K562 (cell line): ENCODE results near the gene LUC7L3. TPM values are rescaled to one million over a fixed set of nuclear protein-coding genes. Genes with fewer than 3 reads are reported as not detected.

Source experiments
- CREB3L1 ChIP-seq: fragments of 450-650 bp; IDR thresholded peaks from 2 replicates; pipeline ENCODE4 v1.6.1; 2014; ENCODE audit warnings: low read depth, mild to moderate bottlenecking, moderate library complexity, borderline replicate concordance
- IRF2 ChIP-seq: sonication (generic); formaldehyde crosslinking; IDR thresholded peaks from 2 replicates; pipeline ENCODE4 v1.8.1; 2022; ENCODE audit warnings: mild to moderate bottlenecking, missing genetic modification reagents
- NFIC ChIP-seq: fragments of 450-650 bp; IDR thresholded peaks from 2 replicates; pipeline ENCODE4 v1.6.1; 2017; ENCODE audit warnings: mild to moderate bottlenecking, inconsistent platforms
- RCOR1 ChIP-seq, 2 experiments: IDR thresholded peaks; 2 replicates each; pipeline ENCODE4 v1.6.1; 2012; ENCODE audit warnings: low read depth in 2 of 2, low read length in 2 of 2, borderline replicate concordance in 1 of 2, improper control_type of control experiment in 1 of 2
- SLC30A9 ChIP-seq: fragments of 250-450 bp; sonication (Bioruptor Pico); IDR thresholded peaks from 2 replicates; pipeline ENCODE4 v1.8.0; 2022; ENCODE audit warnings: mild to moderate bottlenecking, moderate library complexity
- TFE3 ChIP-seq: fragments of 450-650 bp; formaldehyde crosslinking; IDR thresholded peaks from 2 replicates; pipeline ENCODE4 v1.4.0; 2020; ENCODE audit warnings: mild to moderate bottlenecking, mixed read lengths
- polyA plus RNA-seq, 8 experiments: library from polyadenylated mRNA; depleted of rRNA in 4 of 8; stranded (reverse) in 5 of 8; unstranded in 3 of 8; fragments of >200 nt; fragmentation: Nextera tagmentation in 2 of 8; fragmentation: Illumina TruSeq in 1 of 8; extraction: Ambion mirVana in 2 of 8; extraction: Trizol in 1 of 8; gene quantifications; 2 replicates each; pipeline versions ENCODE4 v1.2.1 to v1.2.3, GENCODE V29; 2011 to 2014; ENCODE audit warnings: inconsistent platforms in 1 of 8, missing spikeins in 1 of 8
- total RNA-seq, 7 experiments: library from RNA; depleted of rRNA in 6 of 7; stranded (reverse); fragments of >200 nt in 6 of 7; fragmentation: Illumina TruSeq in 2 of 7; extraction: Trizol in 2 of 7; gene quantifications; 2 replicates each; pipeline versions ENCODE4 v1.2.1 to v1.2.3, GENCODE V29; 2011 to 2021; ENCODE audit warnings: low replicate concordance in 1 of 7
- TF ChIP-seq, protein P1 (sequence below), 2 experiments: fragments of 450-650 bp in 1 of 2; sonication (generic) in 1 of 2; formaldehyde crosslinking in 1 of 2; IDR thresholded peaks; 2 replicates each; pipeline versions ENCODE4 v1.7.1 to v1.9.0; 2016 to 2022; ENCODE audit warnings: inconsistent platforms in 1 of 2, mild to moderate bottlenecking in 1 of 2, missing genetic modification reagents in 1 of 2
- TF ChIP-seq, protein P2 (sequence below): sonication (generic); formaldehyde crosslinking; IDR thresholded peaks from 2 replicates; pipeline ENCODE4 v1.8.0; 2022; ENCODE audit warnings: mild to moderate bottlenecking, missing genetic modification reagents, borderline replicate concordance

The LUC7L3 gene
- total and polyA plus RNA-seq, 9 of the 15 experiments (the other 6 are each of a cell fraction or from before 2014, with no cell fraction given): 80.8 to 284 (median 127) TPM

DNA sequence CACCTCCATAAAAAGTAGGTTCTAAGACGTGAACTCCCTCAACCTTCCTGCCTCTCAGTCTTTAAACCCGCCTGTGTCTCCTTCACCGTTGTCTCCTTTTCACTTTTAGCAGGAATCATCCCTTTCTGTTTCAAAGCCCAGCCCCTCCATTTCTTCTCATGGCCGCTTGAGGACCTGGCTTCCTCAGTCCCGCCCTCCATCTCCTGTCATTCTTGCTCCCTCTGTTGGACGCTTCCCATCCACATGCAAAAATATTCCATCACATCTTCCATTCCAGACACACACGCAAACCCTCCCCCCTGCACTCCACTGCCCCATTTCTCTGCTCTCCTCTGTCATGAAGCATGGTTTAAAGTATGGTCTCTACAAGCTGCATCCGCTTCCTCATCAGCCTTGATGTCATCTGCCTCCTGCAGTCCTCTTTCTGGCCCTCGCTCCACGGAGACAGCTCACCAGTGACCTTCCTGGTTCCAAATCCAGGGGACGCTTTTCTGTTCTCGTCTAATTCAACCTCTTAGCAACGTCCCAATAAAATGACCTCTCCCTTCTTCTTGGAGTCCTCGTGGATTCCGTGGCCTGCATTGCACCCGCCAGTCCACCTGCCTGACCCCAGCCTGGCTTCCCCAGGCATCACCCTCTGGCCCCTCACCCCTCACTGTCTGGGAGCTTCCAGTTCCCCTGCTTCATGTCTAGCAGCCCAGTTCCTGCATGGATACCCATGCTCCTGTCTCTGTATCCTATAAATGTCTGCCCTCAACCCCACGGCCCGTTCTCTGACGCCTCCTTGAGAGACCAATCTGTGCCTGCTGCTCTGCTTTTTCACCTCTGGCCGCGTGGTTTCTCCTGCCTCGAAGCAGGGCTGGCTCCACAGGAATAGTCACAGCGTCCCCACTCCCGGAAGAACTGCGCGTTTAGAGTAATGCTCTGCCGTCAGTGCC, 37.9 kb upstream of the LUC7L3 start (continued):
- TF ChIP-seq, protein P1, sequence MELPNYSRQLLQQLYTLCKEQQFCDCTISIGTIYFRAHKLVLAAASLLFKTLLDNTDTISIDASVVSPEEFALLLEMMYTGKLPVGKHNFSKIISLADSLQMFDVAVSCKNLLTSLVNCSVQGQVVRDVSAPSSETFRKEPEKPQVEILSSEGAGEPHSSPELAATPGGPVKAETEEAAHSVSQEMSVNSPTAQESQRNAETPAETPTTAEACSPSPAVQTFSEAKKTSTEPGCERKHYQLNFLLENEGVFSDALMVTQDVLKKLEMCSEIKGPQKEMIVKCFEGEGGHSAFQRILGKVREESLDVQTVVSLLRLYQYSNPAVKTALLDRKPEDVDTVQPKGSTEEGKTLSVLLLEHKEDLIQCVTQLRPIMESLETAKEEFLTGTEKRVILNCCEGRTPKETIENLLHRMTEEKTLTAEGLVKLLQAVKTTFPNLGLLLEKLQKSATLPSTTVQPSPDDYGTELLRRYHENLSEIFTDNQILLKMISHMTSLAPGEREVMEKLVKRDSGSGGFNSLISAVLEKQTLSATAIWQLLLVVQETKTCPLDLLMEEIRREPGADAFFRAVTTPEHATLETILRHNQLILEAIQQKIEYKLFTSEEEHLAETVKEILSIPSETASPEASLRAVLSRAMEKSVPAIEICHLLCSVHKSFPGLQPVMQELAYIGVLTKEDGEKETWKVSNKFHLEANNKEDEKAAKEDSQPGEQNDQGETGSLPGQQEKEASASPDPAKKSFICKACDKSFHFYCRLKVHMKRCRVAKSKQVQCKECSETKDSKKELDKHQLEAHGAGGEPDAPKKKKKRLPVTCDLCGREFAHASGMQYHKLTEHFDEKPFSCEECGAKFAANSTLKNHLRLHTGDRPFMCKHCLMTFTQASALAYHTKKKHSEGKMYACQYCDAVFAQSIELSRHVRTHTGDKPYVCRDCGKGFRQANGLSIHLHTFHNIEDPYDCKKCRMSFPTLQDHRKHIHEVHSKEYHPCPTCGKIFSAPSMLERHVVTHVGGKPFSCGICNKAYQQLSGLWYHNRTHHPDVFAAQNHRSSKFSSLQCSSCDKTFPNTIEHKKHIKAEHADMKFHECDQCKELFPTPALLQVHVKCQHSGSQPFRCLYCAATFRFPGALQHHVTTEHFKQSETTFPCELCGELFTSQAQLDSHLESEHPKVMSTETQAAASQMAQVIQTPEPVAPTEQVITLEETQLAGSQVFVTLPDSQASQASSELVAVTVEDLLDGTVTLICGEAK (IDR thresholded peaks at IDR 0.05): no peak
- TF ChIP-seq, protein P1 (CRISPR knock-in tag; IDR thresholded peaks at IDR 0.05): no peak
- no peak for TF ChIP-seq TFE3 (CRISPR knock-in tag)
- 0 out of 2 replicates have a peak, but pooled peaks have one; percentile 7 for TF ChIP-seq NFIC
- TF ChIP-seq RCOR1 (IDR thresholded peaks at IDR 0.05; ENCODE audit: borderline replicate concordance in 1 of 2, low read depth in 2 of 2, low read length in 2 of 2): peak in 1 of 2 experiments; percentile 57; a peak in 1 of 4 replicates
- TF ChIP-seq, protein P2, sequence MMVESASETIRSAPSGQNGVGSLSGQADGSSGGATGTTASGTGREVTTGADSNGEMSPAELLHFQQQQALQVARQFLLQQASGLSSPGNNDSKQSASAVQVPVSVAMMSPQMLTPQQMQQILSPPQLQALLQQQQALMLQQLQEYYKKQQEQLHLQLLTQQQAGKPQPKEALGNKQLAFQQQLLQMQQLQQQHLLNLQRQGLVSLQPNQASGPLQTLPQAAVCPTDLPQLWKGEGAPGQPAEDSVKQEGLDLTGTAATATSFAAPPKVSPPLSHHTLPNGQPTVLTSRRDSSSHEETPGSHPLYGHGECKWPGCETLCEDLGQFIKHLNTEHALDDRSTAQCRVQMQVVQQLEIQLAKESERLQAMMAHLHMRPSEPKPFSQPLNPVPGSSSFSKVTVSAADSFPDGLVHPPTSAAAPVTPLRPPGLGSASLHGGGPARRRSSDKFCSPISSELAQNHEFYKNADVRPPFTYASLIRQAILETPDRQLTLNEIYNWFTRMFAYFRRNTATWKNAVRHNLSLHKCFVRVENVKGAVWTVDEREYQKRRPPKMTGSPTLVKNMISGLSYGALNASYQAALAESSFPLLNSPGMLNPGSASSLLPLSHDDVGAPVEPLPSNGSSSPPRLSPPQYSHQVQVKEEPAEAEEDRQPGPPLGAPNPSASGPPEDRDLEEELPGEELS (CRISPR knock-in tag): no peak
- no peak for TF ChIP-seq IRF2 (CRISPR knock-in tag)
- TF ChIP-seq SLC30A9 (CRISPR knock-in tag): no peak
- no peak for TF ChIP-seq CREB3L1
